Neutrophil (primary cell): ENCODE data around the gene TMEM181.

Source experiments
- H3K27ac ChIP-seq: fragments of 200-600 bp; sonication (generic); 2 replicates; pipeline ENCODE4 v1.5.1; 2016; ENCODE audit warnings: mild to moderate bottlenecking, moderate library complexity
- H3K27me3 ChIP-seq: fragments of 200-600 bp; sonication (generic); 2 replicates; pipeline ENCODE4 v1.6.0; 2016; ENCODE audit warnings: mild to moderate bottlenecking
- H3K36me3 ChIP-seq: fragments of 200-600 bp; sonication (generic); 2 replicates; pipeline ENCODE4 v1.5.1; 2017
- H3K4me1 ChIP-seq, 2 experiments: fragments of 200-600 bp in 1 of 2; sonication (generic) in 1 of 2; 1 replicate in 1 of 2; 2 replicates in 1 of 2; pipeline versions ENCODE4 v1.5.1 to v1.6.1; 2013 to 2016; ENCODE audit warnings: low read depth in 1 of 2, low read length in 1 of 2, mild to moderate bottlenecking in 1 of 2, moderate library complexity in 1 of 2; ENCODE audit not compliant: control insufficient read depth in 1 of 2, insufficient read depth in 1 of 2
- H3K4me3 ChIP-seq, 2 experiments: fragments of 200-600 bp in 1 of 2; sonication (generic) in 1 of 2; 1 replicate in 1 of 2; 2 replicates in 1 of 2; pipeline ENCODE4 v1.5.1; 2013 to 2016; ENCODE audit warnings: low read depth in 1 of 2, low read length in 1 of 2, mild to moderate bottlenecking in 1 of 2, moderate library complexity in 1 of 2
- H3K9me3 ChIP-seq: fragments of 200-600 bp; sonication (generic); 2 replicates; pipeline ENCODE4 v1.5.1; 2016
- CTCF ChIP-seq: fragments of 200-600 bp; sonication (generic); IDR thresholded peaks from 2 replicates; pipeline ENCODE4 v1.5.1; 2016; ENCODE audit warnings: antibody characterized with exemption

Gene TMEM181

GRCh38 chr6:158539413-158539812 lies 20.5 kb upstream of the TMEM181 start:
- Histone ChIP-seq H3K27me3 (peaks cover 70% of the 10 kb centered on the region), H3K4me3 (no peak overlapping the region), H3K27ac (no peak overlapping the region), H3K36me3 (no peaks in the 10 kb centered on the region), H3K4me1 (no peaks in the 10 kb centered on the region), H3K9me3 (no peaks in the 10 kb centered on the region)
- no peak for TF ChIP-seq CTCF

GRCh38 chr6:158539881-158540280 lies 20.0 kb upstream of the TMEM181 start:
- Histone ChIP-seq H3K36me3 (no peaks in the 10 kb centered on the region), H3K27ac (no peak overlapping the region), H3K4me3 (no peak overlapping the region), H3K27me3 (peaks cover 65% of the 10 kb centered on the region), H3K9me3 (no peaks in the 10 kb centered on the region), H3K4me1 (no peaks in the 10 kb centered on the region)
- TF ChIP-seq CTCF = no peak

GRCh38 chr6:158543606-158544185 lies 16.2 kb upstream of the TMEM181 start:
- no peaks in the 10 kb centered on the region for H3K9me3 ChIP-seq
- H3K36me3 ChIP-seq = no peaks in the 10 kb centered on the region
- H3K27me3 ChIP-seq = peaks cover 27% of the 10 kb centered on the region
- TF ChIP-seq CTCF = no peak
- no peak overlapping the region for H3K27ac ChIP-seq
- no peak overlapping the region for H3K4me3 ChIP-seq
- no peaks in the 10 kb centered on the region for H3K4me1 ChIP-seq

- Histone ChIP-seq H3K36me3 (no peaks in the 10 kb centered on the region), H3K4me1 (no peaks in the 10 kb centered on the region), H3K27ac (no peak overlapping the region), H3K9me3 (no peaks in the 10 kb centered on the region), H3K4me3 (no peak overlapping the region), H3K27me3 (peaks cover 20% of the 10 kb centered on the region)
- TF ChIP-seq CTCF = no peak
Measured at GRCh38 chr6:158544428-158544827, 15.5 kb upstream of the TMEM181 start.

- TF ChIP-seq CTCF = no peak
- Histone ChIP-seq H3K4me1 (no peaks in the 10 kb centered on the region), H3K27ac (no peak overlapping the region)
Measured at GRCh38 chr6:158545043-158545966, 14.6 kb upstream of the TMEM181 start.

More at GRCh38 chr6:158545043-158545966, 14.6 kb upstream of the TMEM181 start:
- Histone ChIP-seq H3K27me3 (peaks cover 11% of the 10 kb centered on the region), H3K36me3 (no peaks in the 10 kb centered on the region), H3K9me3 (no peaks in the 10 kb centered on the region), H3K4me3 (no peak overlapping the region)
